ENCODE data around the gene MTHFR.

GRCh38 chr1:11794446-11795237 lies 11.1 kb downstream of the MTHFR start:
- TF ChIP-seq POLR2A (IDR thresholded peaks at IDR 0.05) (no peak), CTCF (IDR thresholded peaks at IDR 0.05) (no peak)

Data from gastroesophageal sphincter (tissue), 3 donors.